ENCODE results near the gene ZSCAN9.

The ZSCAN9 gene

DNA sequence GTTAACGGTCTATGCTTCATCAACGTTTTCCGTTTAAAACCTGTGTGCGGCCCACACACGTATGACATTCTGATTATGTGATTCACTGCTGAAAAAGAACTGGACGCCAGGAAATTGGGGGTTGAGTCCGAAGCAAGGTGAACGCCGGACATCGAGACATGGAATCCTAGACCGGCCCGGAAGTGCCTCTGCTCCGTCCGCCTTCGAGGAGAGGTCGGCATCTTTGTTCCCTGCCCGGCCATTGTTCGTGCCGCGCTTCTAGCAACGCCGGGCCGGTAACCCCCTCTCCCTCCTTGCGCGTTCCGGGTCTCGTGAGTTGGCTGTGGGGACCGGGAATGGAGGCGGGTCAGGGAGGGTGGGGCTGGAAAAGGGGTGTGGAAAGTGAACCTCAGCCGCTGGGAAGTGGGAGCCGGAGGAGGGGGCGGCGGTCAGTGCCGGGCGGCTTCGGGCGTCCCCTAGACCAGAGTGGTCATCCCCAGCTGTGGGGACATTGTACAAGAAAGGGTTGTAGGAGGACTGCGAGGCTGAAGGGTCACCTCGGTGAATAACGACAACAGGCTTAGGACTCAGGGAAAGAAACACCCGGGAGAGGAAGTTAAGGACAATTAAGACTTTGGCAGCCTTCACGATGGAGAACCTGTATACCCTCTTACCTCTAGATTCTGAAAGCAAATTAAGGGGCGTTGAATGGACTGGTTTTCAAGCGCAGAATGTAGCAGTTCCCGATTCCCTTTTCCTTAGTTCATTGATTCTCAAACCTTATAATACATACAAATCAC lies at the start of gene ZSCAN9:
Gene ZSCAN9 (plus strand): TSS at position 220 of the 779 bp plus-strand sequence. CDS start 1,810 bp downstream, outside the sequence.
- Mint-ChIP-seq H3K27ac (peak within 1 kb of the TSS; percentile 92), H3K36me3 (ENCODE audit: low read depth) (peaks cover 44% of the 10 kb centered on the region), H3K9me3 (no peaks in the 10 kb centered on the region), H3K4me1 (ENCODE audit: low read depth) (peaks cover 30% of the 10 kb centered on the region), H3K27me3 (peaks cover 30% of the 10 kb centered on the region), H3K4me3 (peak within 1 kb of the TSS; percentile 93)
- intact Hi-C loops (cut with micrococcal nuclease) = no loop called here

DNA sequence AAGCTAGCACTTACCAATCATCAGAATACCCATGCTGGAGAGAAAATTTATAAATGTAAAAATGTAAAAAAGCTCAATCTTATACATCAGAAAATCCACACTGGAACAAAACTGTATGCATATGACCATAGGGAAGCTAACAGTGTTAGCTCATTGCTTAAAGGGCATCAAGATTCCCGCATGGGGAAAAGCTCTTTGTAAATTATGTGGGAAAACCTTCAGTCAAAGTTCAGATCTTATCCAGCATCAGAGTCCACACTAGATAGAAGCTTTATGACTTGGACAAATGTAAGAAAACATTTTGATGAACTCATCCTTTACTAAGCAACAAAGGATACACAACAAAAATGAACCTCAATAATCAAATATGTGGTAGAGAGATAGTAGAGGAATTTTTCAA lies 48.7 kb upstream of the ZSCAN9 start:
- Mint-ChIP-seq H3K36me3 (ENCODE audit: low read depth) (no peaks in the 10 kb centered on the region), H3K27me3 (peaks cover 10% of the 10 kb centered on the region), H3K27ac (no peak overlapping the region), H3K4me1 (ENCODE audit: low read depth) (no peaks in the 10 kb centered on the region), H3K4me3 (no peak overlapping the region), H3K9me3 (no peaks in the 10 kb centered on the region)
- intact Hi-C loops (cut with micrococcal nuclease) = no loop called here

- H3K4me3 Mint-ChIP-seq = no peak overlapping the region
- no peak overlapping the region for H3K27ac Mint-ChIP-seq
- peaks cover 22% of the 10 kb centered on the region for H3K9me3 Mint-ChIP-seq
- no peaks in the 10 kb centered on the region for H3K36me3 Mint-ChIP-seq (ENCODE audit: low read depth)
- no peaks in the 10 kb centered on the region for H3K4me1 Mint-ChIP-seq (ENCODE audit: low read depth)
- peaks cover 12% of the 10 kb centered on the region for H3K27me3 Mint-ChIP-seq
- intact Hi-C loops (cut with micrococcal nuclease) = no loop called here
Measured at GRCh38 chr6:28182255-28182654, 42.8 kb upstream of the ZSCAN9 start.

DNA sequence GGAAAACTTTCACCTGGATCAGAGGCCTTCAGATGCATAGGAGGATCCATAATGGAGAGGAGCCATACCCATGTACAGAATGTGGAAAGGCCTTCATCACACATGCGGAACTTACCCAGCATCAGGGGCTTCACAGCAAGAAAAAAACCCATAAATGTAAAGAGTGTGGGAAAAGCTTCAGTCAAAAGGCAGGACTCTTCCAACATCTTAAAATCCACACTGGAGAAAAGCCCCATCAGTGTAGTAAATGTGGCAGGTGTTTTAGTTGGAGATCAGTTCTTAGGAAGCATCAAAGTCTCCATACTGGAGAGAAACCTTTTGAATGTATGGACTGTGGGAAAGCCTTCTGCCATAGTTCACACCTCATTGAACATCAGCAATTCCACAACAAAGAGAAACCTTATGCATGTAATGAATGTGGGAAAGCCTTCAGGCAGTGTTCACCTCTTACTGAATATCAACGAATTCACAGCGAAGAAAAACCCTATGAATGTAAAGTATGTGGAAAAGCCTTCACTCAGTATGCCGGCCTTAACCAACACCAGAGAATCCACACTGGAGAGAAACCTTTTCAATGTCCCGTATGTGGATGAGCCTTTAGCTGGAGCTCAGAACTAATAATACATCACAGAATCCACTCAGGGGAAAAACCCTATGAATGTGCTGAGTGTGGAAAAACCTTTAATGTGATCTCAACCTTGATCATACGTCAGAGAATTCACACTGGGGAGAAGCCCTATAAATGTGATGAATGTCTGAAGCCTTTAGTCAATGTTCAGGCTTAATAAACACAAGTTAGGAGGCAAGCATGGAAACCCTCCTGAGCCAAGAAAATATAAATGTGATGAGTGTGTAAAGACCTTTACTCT lies 36.7 kb upstream of the ZSCAN9 start:
- peaks cover 63% of the 10 kb centered on the region for H3K9me3 Mint-ChIP-seq
- intact Hi-C loops (cut with micrococcal nuclease) = no loop called here
- H3K36me3 Mint-ChIP-seq (ENCODE audit: low read depth) = no peaks in the 10 kb centered on the region
- no peak overlapping the region for H3K4me3 Mint-ChIP-seq
- H3K27ac Mint-ChIP-seq = no peak overlapping the region
- peaks cover 3% of the 10 kb centered on the region for H3K27me3 Mint-ChIP-seq
- no peaks in the 10 kb centered on the region for H3K4me1 Mint-ChIP-seq (ENCODE audit: low read depth)

DNA sequence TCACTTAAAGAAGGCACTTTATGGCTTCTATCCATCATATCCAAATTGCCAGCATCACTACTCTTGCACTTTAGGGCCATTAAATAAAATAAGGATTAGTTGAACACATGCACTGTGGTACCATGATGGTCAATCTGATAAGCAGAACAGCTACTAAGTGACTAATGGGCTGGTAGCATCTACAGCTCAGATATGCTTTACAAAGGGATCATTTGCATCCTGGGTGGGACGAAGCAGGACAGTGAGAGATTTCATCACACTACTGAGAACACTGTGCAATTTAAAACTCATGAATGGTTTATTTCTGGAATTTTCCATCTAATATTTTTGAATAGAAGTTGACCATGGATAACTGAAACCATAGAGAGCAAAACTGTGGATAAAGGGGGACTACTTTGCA lies 25.1 kb upstream of the ZSCAN9 start:
- intact Hi-C loops (cut with micrococcal nuclease) = no loop called here
- H3K4me3 Mint-ChIP-seq = no peak overlapping the region
- no peaks in the 10 kb centered on the region for H3K4me1 Mint-ChIP-seq (ENCODE audit: low read depth)
- H3K27ac Mint-ChIP-seq = no peak overlapping the region
- no peaks in the 10 kb centered on the region for H3K36me3 Mint-ChIP-seq (ENCODE audit: low read depth)
- H3K9me3 Mint-ChIP-seq = peaks cover 39% of the 10 kb centered on the region
- H3K27me3 Mint-ChIP-seq = peaks cover 26% of the 10 kb centered on the region

DNA sequence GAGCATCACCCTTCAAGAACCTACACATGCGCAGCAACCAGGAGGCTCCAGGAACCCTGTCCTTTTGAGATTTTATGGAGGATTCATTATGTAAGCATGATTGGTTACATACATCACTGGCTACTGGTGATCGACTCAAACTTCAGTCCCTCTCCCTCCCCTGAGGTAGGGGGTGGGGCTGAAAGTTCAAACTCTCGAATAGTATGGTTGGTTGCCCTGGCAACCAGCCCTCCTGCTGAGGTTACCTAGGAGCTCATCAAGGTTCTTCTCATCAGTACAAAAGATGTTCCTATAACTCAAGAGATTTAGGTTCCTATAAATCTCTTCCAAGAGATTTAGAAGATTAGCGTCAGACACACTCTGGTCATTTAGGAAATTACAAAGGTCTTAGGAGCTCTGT lies 21.9 kb upstream of the ZSCAN9 start:
- H3K4me1 Mint-ChIP-seq (ENCODE audit: low read depth) = peaks cover 10% of the 10 kb centered on the region
- peaks cover 42% of the 10 kb centered on the region for H3K27me3 Mint-ChIP-seq
- intact Hi-C loops (cut with micrococcal nuclease) = no loop called here
- no peaks in the 10 kb centered on the region for H3K36me3 Mint-ChIP-seq (ENCODE audit: low read depth)
- H3K27ac Mint-ChIP-seq = no peak overlapping the region
- H3K9me3 Mint-ChIP-seq = peaks cover 14% of the 10 kb centered on the region
- no peak overlapping the region for H3K4me3 Mint-ChIP-seq

DNA sequence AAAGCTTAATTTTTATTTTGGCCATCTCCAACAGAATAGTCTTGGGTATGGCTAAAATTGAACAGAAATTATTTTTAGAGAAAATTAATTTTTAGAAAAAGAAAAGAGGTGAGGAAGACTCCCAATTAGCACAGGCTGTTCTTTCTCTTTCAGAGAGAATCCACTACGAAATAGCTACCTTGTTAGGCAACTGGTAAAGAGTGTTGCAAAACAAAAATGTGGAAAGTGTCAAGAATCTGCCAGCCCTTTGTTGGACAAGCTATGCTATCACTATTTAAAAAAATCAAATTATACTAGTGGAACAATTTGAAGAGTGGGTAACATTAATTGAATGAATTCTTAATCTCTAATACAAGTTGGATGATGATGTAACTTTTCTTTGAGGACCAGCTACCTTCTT lies 19.2 kb upstream of the ZSCAN9 start:
- H3K27me3 Mint-ChIP-seq = peaks cover 53% of the 10 kb centered on the region
- H3K9me3 Mint-ChIP-seq = no peaks in the 10 kb centered on the region
- H3K36me3 Mint-ChIP-seq (ENCODE audit: low read depth) = no peaks in the 10 kb centered on the region
- intact Hi-C loops (cut with micrococcal nuclease) = no loop called here
- peaks cover 18% of the 10 kb centered on the region for H3K4me1 Mint-ChIP-seq (ENCODE audit: low read depth)
- no peak overlapping the region for H3K27ac Mint-ChIP-seq
- H3K4me3 Mint-ChIP-seq = no peak overlapping the region

DNA sequence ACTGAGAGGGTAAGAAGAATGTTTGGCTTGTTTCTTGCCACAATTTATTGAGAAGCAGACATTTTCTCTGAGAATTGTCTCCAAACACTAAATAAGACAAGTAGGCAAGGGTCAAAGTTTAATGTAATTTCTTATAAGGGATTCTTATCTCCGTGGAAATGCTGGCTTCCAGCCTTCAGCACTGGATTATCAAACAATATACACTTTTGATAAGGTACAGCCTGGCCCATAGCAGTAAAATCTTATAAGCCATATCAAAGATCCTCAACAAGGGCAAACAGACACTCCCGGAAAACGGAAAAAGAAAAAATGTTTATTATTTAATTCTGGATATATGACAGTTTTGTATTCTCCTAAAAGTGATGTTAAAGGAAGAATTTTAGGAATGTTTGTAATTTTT lies 18.5 kb upstream of the ZSCAN9 start:
- Mint-ChIP-seq H3K27me3 (peaks cover 59% of the 10 kb centered on the region), H3K4me1 (ENCODE audit: low read depth) (peaks cover 18% of the 10 kb centered on the region), H3K36me3 (ENCODE audit: low read depth) (no peaks in the 10 kb centered on the region), H3K4me3 (no peak overlapping the region), H3K9me3 (no peaks in the 10 kb centered on the region), H3K27ac (no peak overlapping the region)
- intact Hi-C loops (cut with micrococcal nuclease) = no loop called here

GRCh38 chr6:28206928-28207509 lies 18.1 kb upstream of the ZSCAN9 start:
- Mint-ChIP-seq H3K4me1 (ENCODE audit: low read depth) (peaks cover 23% of the 10 kb centered on the region), H3K27me3 (peaks cover 64% of the 10 kb centered on the region), H3K9me3 (no peaks in the 10 kb centered on the region), H3K27ac (peak overlapping the region; percentile 27), H3K36me3 (ENCODE audit: low read depth) (no peaks in the 10 kb centered on the region), H3K4me3 (peak overlapping the region; percentile 80)
- intact Hi-C loops (cut with micrococcal nuclease) = no loop called here

DNA sequence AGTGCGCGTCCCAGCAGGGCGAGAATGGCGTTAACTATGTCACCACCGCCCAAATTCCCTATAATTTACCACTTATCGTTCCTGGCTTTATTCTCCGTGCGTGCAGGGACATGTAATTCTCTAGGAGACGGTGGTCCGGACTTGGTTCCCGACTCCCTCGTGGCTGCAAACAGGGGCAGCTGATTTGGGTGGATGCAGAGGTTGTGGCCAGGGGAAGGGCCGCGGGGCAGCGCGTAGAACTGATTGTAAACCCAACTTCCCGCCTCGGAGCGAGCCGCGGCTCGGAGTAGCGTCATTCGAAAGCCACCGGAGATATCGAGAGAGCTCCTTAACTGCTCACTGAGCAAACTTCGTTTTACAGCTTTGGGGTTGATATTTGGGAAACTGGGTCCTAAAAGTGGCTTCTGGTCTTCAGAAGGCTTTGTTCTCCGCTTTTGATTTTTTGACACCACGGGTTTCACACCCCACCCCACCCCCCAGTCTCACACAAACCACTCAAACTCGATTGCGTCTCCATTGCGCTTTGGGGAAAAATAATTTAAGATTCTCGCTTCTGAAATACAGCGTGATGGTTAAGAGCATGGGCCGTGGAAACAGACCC lies 17.5 kb upstream of the ZSCAN9 start:
- peaks cover 70% of the 10 kb centered on the region for H3K27me3 Mint-ChIP-seq
- H3K9me3 Mint-ChIP-seq = no peaks in the 10 kb centered on the region
- peak overlapping the region; percentile 27 for H3K27ac Mint-ChIP-seq
- no peaks in the 10 kb centered on the region for H3K36me3 Mint-ChIP-seq (ENCODE audit: low read depth)
- intact Hi-C loops (cut with micrococcal nuclease) = no loop called here
- H3K4me3 Mint-ChIP-seq = peak overlapping the region; percentile 80
- H3K4me1 Mint-ChIP-seq (ENCODE audit: low read depth) = peaks cover 29% of the 10 kb centered on the region

DNA sequence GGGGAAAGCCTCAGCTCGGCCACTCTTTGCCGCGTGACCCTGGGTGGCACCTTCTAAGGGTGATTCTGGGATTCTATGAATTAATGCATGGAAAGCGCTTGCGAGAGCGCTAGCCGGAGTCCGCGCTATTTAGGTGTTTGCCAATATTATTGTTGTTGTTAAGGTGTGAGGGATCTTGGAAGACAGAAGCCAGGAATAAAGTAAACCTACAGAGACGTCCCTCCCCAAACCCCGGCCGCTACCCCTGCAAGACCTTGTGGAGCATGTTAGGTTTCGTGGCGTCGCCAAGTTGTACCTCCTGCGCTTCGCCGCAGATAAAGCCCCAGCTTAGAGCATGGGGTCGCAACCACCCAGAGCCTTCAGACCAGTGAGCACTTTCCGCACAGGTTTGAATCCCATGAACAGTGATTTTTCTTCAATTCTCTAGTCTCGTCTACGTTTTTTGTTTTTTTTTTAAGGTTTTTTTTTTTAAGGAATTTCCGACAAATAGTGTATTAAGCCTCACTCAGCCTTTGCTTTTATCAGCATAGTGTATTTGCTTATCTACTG lies 16.9 kb upstream of the ZSCAN9 start:
- Mint-ChIP-seq H3K27me3 (peaks cover 75% of the 10 kb centered on the region), H3K4me3 (peak overlapping the region; percentile 80)

DNA sequence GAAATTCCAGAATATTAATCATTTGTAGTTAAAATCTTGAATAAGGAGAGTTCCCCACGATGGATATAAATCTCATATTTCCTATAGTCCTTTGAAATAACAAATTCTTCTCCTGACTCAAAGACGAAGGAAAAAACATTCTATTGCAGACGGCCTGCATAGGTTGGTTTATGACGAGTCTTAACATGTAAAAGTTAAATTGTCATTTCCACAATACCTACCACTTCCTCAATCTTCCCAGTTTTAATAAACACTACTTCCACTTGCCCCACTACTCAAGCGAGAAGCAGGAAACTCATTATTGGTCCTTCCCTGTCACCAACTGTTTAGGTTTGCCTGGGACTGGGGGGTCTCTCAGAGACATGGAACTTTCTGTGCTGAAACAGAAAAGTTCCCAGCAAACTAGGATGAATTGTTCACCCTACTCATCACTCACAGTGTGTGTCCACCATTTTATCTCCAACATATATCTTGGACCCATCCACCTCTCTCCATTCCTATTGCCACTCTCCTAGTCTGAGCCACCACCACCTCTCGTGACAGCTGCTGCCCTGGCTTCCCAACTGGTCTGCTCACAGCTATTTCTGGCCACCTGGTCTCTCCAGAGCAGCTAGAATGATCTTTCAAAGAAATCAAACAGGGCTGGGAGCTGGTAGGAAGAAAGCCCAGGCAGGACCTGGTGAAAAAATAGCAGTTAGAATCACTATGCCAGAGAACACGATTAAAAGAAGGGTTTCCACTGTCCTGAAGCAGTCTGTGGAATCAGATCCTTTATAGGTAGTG lies 15.1 kb upstream of the ZSCAN9 start:
- Mint-ChIP-seq H3K4me3 (no peak overlapping the region), H3K27ac (no peak overlapping the region), H3K4me1 (ENCODE audit: low read depth) (peaks cover 36% of the 10 kb centered on the region), H3K36me3 (ENCODE audit: low read depth) (no peaks in the 10 kb centered on the region), H3K9me3 (no peaks in the 10 kb centered on the region), H3K27me3 (peaks cover 84% of the 10 kb centered on the region)
- intact Hi-C loops (cut with micrococcal nuclease) = no loop called here

More for the DNA sequence above, 16.9 kb upstream of the ZSCAN9 start:
- peaks cover 35% of the 10 kb centered on the region for H3K4me1 Mint-ChIP-seq (ENCODE audit: low read depth)
- no peaks in the 10 kb centered on the region for H3K9me3 Mint-ChIP-seq
- H3K36me3 Mint-ChIP-seq (ENCODE audit: low read depth) = no peaks in the 10 kb centered on the region
- intact Hi-C loops (cut with micrococcal nuclease) = no loop called here
- peak overlapping the region; percentile 27 for H3K27ac Mint-ChIP-seq
